SJSA1 (cell line): ENCODE data around the gene CCKAR. TPM values are rescaled to one million over a fixed set of nuclear protein-coding genes. Genes with fewer than 3 reads are reported as not detected.

Experiments
- DNase-seq, 2 experiments: peaks; one replicate each; pipeline ENCODE4 v3.0.0-alpha.2; 2015 to 2020; ENCODE audit warnings: low spot score in 2 of 2, low read depth in 1 of 2
- H3K27ac ChIP-seq: fragments of 250-450 bp; sonication (Bioruptor Pico); 2 replicates; pipeline ENCODE4 v1.5.1; 2020; ENCODE audit warnings: mild to moderate bottlenecking, moderate library complexity
- H3K27me3 ChIP-seq: fragments of 250-450 bp; sonication (Bioruptor Pico); replicated peaks from 2 replicates; pipeline ENCODE4 v1.5.1; 2020; ENCODE audit warnings: mild to moderate bottlenecking, moderate library complexity
- H3K36me3 ChIP-seq: fragments of 250-450 bp; sonication (Bioruptor Pico); 2 replicates; pipeline ENCODE4 v1.5.1; 2020; ENCODE audit warnings: mild to moderate bottlenecking
- H3K4me1 ChIP-seq: fragments of 250-450 bp; sonication (Bioruptor Pico); replicated peaks from 2 replicates; pipeline ENCODE4 v1.6.1; 2021; ENCODE audit warnings: mild to moderate bottlenecking
- H3K4me3 ChIP-seq: fragments of 250-450 bp; sonication (Bioruptor Pico); 2 replicates; pipeline ENCODE4 v1.5.1; 2020; ENCODE audit warnings: mild to moderate bottlenecking
- H3K9me3 ChIP-seq: fragments of 250-450 bp; sonication (Bioruptor Pico); replicated peaks from 2 replicates; pipeline ENCODE4 v1.5.1; 2020; ENCODE audit warnings: mild to moderate bottlenecking
- total RNA-seq: library from RNA; depleted of rRNA; stranded (reverse); fragments of >200 nt; shearing (Covaris generic); gene quantifications from 2 replicates; pipeline ENCODE4 v1.2.3, GENCODE V29; 2014; rRNA removed

CCKAR gene
- total RNA-seq, 1 experiment from 2014 or later = not detected

DNA sequence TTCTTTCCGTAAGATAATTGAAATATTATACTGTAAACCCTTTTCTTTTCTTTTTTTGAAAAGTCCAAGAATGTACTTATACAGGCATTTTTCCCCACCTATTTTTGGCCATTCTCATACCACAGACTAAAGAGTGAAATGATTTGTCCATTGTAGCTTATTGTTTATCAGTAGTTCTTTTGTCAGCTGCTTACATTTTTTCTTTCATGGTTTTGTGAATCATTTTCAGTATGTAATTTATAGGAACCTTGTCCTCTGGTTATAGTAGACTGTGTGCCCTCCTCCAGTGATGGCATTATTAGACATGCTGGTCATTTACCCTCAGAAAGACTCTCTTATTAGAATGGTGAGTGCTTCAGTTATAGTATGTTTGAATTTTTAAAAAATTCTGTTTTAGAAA lies 56.7 kb downstream of the CCKAR start:
- peaks cover 15% of the 10 kb centered on the region for H3K4me1 ChIP-seq
- peak in 1 of 2 experiments; percentile 4 for DNase-seq
- H3K4me3 ChIP-seq = no peak overlapping the region
- no peaks in the 10 kb centered on the region for H3K27me3 ChIP-seq
- H3K27ac ChIP-seq = no peak overlapping the region
- H3K36me3 ChIP-seq = no peaks in the 10 kb centered on the region
- no peaks in the 10 kb centered on the region for H3K9me3 ChIP-seq

DNA sequence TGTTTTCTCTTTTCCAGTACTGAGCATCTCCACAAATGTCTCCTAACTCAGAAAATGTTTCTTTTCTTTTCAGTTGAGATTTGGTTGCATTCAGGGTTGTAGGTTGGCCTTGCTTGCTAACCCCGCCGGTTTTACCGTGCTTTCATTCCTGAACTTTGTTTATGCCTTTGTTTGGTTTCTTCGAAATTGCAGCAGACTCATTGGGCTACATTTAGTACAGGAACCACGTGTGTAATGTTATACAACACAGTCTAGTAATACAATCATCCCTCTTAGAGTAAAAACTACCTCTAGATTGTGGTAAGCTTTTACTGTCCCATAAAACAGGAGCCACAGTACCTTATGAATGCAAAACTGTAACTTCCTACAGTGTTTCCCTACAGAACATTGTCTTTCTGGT lies 57.9 kb downstream of the CCKAR start:
- no peak for DNase-seq
- Histone ChIP-seq H3K27ac (no peak overlapping the region), H3K36me3 (no peaks in the 10 kb centered on the region)

DNA sequence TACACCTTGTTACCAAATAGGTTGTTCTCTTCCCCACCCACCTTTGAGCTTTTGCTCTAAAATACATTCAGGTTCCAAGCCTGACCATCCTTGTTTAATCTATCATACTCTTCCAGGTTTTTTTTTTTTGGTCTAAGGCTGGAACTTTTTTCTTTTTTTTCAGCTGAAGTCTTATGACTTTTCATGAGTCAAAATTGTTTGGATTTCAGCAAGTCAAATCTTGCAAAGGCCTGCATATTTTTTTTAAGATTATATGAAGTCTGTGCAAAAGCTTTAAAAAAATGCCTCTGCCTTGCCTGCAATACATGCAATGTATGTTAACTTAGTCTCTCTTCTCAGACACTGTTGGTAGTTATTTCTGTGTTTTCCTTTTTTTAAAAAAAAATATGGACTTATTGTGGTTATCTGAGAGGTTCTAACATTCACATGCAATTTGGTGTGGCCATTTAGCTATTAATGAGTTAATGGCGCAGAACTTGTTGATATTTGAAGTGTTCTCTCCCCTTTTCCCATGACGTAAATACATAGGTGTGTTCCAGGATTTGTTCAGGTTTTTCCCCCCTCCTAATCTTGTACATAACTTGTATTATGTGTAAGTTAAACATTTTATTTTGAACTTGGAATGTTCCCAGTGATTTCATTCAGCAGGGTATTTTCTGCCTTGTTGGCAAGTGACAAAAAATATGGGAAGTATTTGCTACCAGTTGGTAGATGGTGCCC lies 58.7 kb downstream of the CCKAR start:
- Histone ChIP-seq H3K4me1 (peaks cover 15% of the 10 kb centered on the region), H3K27me3 (no peaks in the 10 kb centered on the region), H3K4me3 (no peak overlapping the region), H3K9me3 (no peaks in the 10 kb centered on the region), H3K36me3 (no peaks in the 10 kb centered on the region), H3K27ac (no peak overlapping the region)
- no peak for DNase-seq

More for the DNA sequence above, 57.9 kb downstream of the CCKAR start:
- Histone ChIP-seq H3K27me3 (no peaks in the 10 kb centered on the region), H3K4me3 (no peak overlapping the region), H3K4me1 (peaks cover 15% of the 10 kb centered on the region), H3K9me3 (no peaks in the 10 kb centered on the region)

Other genes starting within 250 kb of the CCKAR start
- gene RBPJ, start 169.5 kb downstream of the CCKAR start, total RNA-seq = 34.5 and 96.6 TPM in 2 replicates
- gene TBC1D19, start 93.6 kb upstream of the CCKAR start, total RNA-seq = 8.4 and 9.7 TPM in 2 replicates